K562 (cell line): ENCODE measurements around the gene PEAR1. TPM values are rescaled to one million over a fixed set of nuclear protein-coding genes. Genes with fewer than 3 reads are reported as not detected.

Experiments
- ATAC-seq: fragments of 200-7000 bp; cut with Tn5 transposase; 3 replicates; pipeline ENCODE4 v1.9.1; 2020; ENCODE audit warnings: moderate library complexity
- BruUV-seq: library from RNA; stranded (reverse); fragments of 400-500 nt; replicated peaks from 2 replicates; lab custom pipeline; 2021; lab: Mats Ljungman, UMichigan
- CTCF ChIA-PET: fragments of 300-600 bp; formaldehyde crosslinking; extraction: SDS; loops from one replicate; lab custom pipeline; 2021; ENCODE audit warnings: low intra/inter-chr PET ratio; lab: Yijun Ruan, JAX
- POLR2A ChIA-PET: fragments of 300-600, 350-650 bp; sonication (Branson Sonifier 250); formaldehyde crosslinking; extraction: SDS; loops from one replicate; lab custom pipeline; 2021; ENCODE audit warnings: antibody characterized with exemption, inconsistent platforms; lab: Yijun Ruan, JAX
- DNase-seq, 4 experiments: peaks; one replicate each; pipeline versions ENCODE4 v3.0.0 to v3.0.0-alpha.2; 2011 to 2018; ENCODE audit warnings: low spot score in 3 of 4, mixed read lengths in 3 of 4; ENCODE audit errors: extremely low read depth in 1 of 4
- FAIRE-seq: peaks from 2 replicates; lab custom pipeline; 2011; peaks lifted over from hg19 to GRCh38; lab: Jason Lieb, UNC
- H2AFZ ChIP-seq: 2 replicates; pipeline ENCODE4 v1.6.0; 2011; ENCODE audit warnings: low read depth, low read length, control low read depth, inconsistent platforms
- H3K27ac ChIP-seq: fragments of 200-600 bp; 3 replicates; pipeline ENCODE4 v1.8.0; 2011; ENCODE audit warnings: low read depth, mild to moderate bottlenecking, control low read depth, inconsistent platforms, low read length, moderate library complexity, mixed read lengths; ENCODE audit errors: extremely low read depth
- H3K27me3 ChIP-seq, 2 experiments: fragments of 300-600 bp in 1 of 2; 2 replicates in 1 of 2; 3 replicates in 1 of 2; pipeline versions ENCODE4 v1.6.0 to v1.8.0; 2011; ENCODE audit warnings: inconsistent platforms in 2 of 2, low read length in 2 of 2, mild to moderate bottlenecking in 1 of 2, mixed read lengths in 1 of 2, moderate library complexity in 1 of 2; ENCODE audit not compliant: control insufficient read depth in 2 of 2, insufficient read depth in 2 of 2
- H3K36me3 ChIP-seq: fragments of 300-600 bp; 3 replicates; pipeline ENCODE4 v1.8.0; 2011; ENCODE audit warnings: mild to moderate bottlenecking, low read length, inconsistent platforms; ENCODE audit not compliant: control insufficient read depth, insufficient read depth
- H3K4me1 ChIP-seq, 2 experiments: fragments of 200-600 bp in 1 of 2; replicated peaks in 1 of 2; 2 replicates in 1 of 2; 3 replicates in 1 of 2; pipeline versions ENCODE4 v1.5.1 to v1.8.0; 2011; ENCODE audit warnings: inconsistent platforms in 2 of 2, low read length in 2 of 2, mild to moderate bottlenecking in 1 of 2, mixed read lengths in 1 of 2, moderate library complexity in 1 of 2; ENCODE audit not compliant: control insufficient read depth in 2 of 2, insufficient read depth in 2 of 2
- H3K4me2 ChIP-seq: 2 replicates; pipeline ENCODE4 v1.6.1; 2011; ENCODE audit warnings: low read length, control low read depth, inconsistent platforms, mixed read lengths; ENCODE audit not compliant: insufficient read depth
- H3K4me3 ChIP-seq: fragments of 200-600 bp; sonication (generic), shearing (Covaris generic); 2 replicates; pipeline ENCODE4 v1.5.1; 2016; ENCODE audit warnings: control low read depth, inconsistent platforms
- H3K79me2 ChIP-seq: fragments of 200-600 bp; 3 replicates; pipeline ENCODE4 v1.8.0; 2011; ENCODE audit warnings: low read length, inconsistent platforms; ENCODE audit not compliant: control insufficient read depth, insufficient read depth
- H3K9ac ChIP-seq, 2 experiments: 2 replicates each; pipeline versions ENCODE4 v1.6.0 to v1.6.1; 2011; ENCODE audit warnings: low read depth in 2 of 2, low read length in 2 of 2, control low read depth in 1 of 2, inconsistent platforms in 1 of 2, mild to moderate bottlenecking in 1 of 2, mixed read lengths in 1 of 2; ENCODE audit not compliant: insufficient read depth in 1 of 2
- H3K9me1 ChIP-seq: one replicate; pipeline ENCODE4 v1.6.0; 2011; ENCODE audit warnings: inconsistent platforms, mild to moderate bottlenecking, low read length, moderate library complexity; ENCODE audit not compliant: control insufficient read depth, insufficient read depth
- H3K9me3 ChIP-seq: replicated peaks from 2 replicates; pipeline ENCODE4 v1.5.1; 2011; ENCODE audit warnings: low read depth, low read length, inconsistent platforms; ENCODE audit not compliant: control insufficient read depth, insufficient read depth
- H4K20me1 ChIP-seq: replicated peaks from 2 replicates; pipeline ENCODE4 v1.6.1; 2011; ENCODE audit warnings: low read length, inconsistent platforms, mixed read lengths; ENCODE audit not compliant: control insufficient read depth, insufficient read depth
- BRD4 ChIP-seq: fragments of 200-600 bp; sonication (generic); IDR thresholded peaks from 2 replicates; pipeline ENCODE4 v1.6.1; 2017; ENCODE audit warnings: inconsistent platforms
- CXXC5 ChIP-seq: fragments of 250-450 bp; sonication (Bioruptor Pico); IDR thresholded peaks from 2 replicates; pipeline ENCODE4 v1.8.0; 2022; ENCODE audit warnings: inconsistent platforms, mild to moderate bottlenecking, moderate library complexity
- GABPB2 ChIP-seq: fragments of 250-450 bp; sonication (Bioruptor Pico); conservative IDR thresholded peaks from 2 replicates; pipeline ENCODE4 v1.5.1; 2021; ENCODE audit warnings: mild to moderate bottlenecking
- HNRNPH1 ChIP-seq: fragments of 200-400 bp; formaldehyde crosslinking; optimal IDR thresholded peaks from 2 replicates; pipeline ENCODE3; 2017; ENCODE audit warnings: low read depth, mild to moderate bottlenecking, low read length, moderate library complexity
- HSF4 ChIP-seq: fragments of 250-450 bp; sonication (Bioruptor Pico); IDR thresholded peaks from 2 replicates; pipeline ENCODE4 v2.1.2; 2022; ENCODE audit warnings: mild to moderate bottlenecking, moderate library complexity, borderline replicate concordance
- NFYB ChIP-seq: IDR thresholded peaks from 2 replicates; pipeline ENCODE4 v1.6.1; 2011; ENCODE audit warnings: mild to moderate bottlenecking, moderate library complexity; ENCODE audit not compliant: insufficient read length; ENCODE audit errors: extremely low read depth
- NONO ChIP-seq, 2 experiments: fragments of 200-400 bp in 1 of 2; fragments of 450-650 bp in 1 of 2; formaldehyde crosslinking in 1 of 2; IDR thresholded peaks; 2 replicates each; pipeline ENCODE4 v1.6.1; 2017; ENCODE audit warnings: low read depth in 2 of 2, mild to moderate bottlenecking in 2 of 2, moderate library complexity in 2 of 2, low read length in 1 of 2
- SMAD1 ChIP-seq: fragments of 150-350 bp; IDR thresholded peaks from 2 replicates; pipeline ENCODE4 v1.6.1; 2014; ENCODE audit warnings: low read length, low read depth; ENCODE audit not compliant: partially characterized antibody
- SNRNP70 ChIP-seq: fragments of 200-400 bp; formaldehyde crosslinking; optimal IDR thresholded peaks from 2 replicates; pipeline ENCODE3; 2017; ENCODE audit warnings: low read depth, low read length
- ZFP30 ChIP-seq: fragments of 250-450 bp; sonication (Bioruptor Pico); IDR thresholded peaks from 2 replicates; pipeline ENCODE4 v1.8.0; 2022; ENCODE audit warnings: moderate library complexity, mild to moderate bottlenecking, inconsistent platforms, borderline replicate concordance
- ZNF41 ChIP-seq: fragments of 250-450 bp; sonication (Bioruptor Pico); conservative IDR thresholded peaks from 2 replicates; pipeline ENCODE4 v1.4.0; 2020; ENCODE audit warnings: mild to moderate bottlenecking
- WGBS: fragments of 100-300 bp; shearing (Covaris generic); methylation state at CpG from one replicate; pipeline ENCODE4 v1.1.6; 2016; ENCODE audit warnings: low coverage, mixed read lengths; ENCODE audit not compliant: insufficient coverage; ENCODE audit errors: missing lambda C conversion rate; 5-methylcytosine and 5-hydroxymethylcytosine counted together
- in situ Hi-C: fragments of 300-500 bp; cut with MboI; formaldehyde crosslinking; loops from 4 replicates; pipeline ENCODE4 v1.15.0; 2018; ENCODE audit warnings: inconsistent platforms, mixed read lengths
- intact Hi-C: fragments of 100-400 bp; cut with micrococcal nuclease; formaldehyde crosslinking; loops from 2 replicates; pipeline ENCODE4 v1.14.2; 2022
- polyA plus RNA-seq, 8 experiments: library from polyadenylated mRNA; depleted of rRNA in 4 of 8; stranded (reverse) in 5 of 8; unstranded in 3 of 8; fragments of >200 nt; fragmentation: Nextera tagmentation in 2 of 8; fragmentation: Illumina TruSeq in 1 of 8; extraction: Ambion mirVana in 2 of 8; extraction: Trizol in 1 of 8; gene quantifications; 2 replicates each; pipeline versions ENCODE4 v1.2.1 to v1.2.3, GENCODE V29; 2011 to 2014; ENCODE audit warnings: inconsistent platforms in 1 of 8, missing spikeins in 1 of 8
- total RNA-seq, 7 experiments: library from RNA; depleted of rRNA in 6 of 7; stranded (reverse); fragments of >200 nt in 6 of 7; fragmentation: Illumina TruSeq in 2 of 7; extraction: Trizol in 2 of 7; gene quantifications; 2 replicates each; pipeline versions ENCODE4 v1.2.1 to v1.2.3, GENCODE V29; 2011 to 2021; ENCODE audit warnings: low replicate concordance in 1 of 7
- TF ChIP-seq, protein P1 (sequence below): fragments of 250-450 bp; sonication (Bioruptor Pico); IDR thresholded peaks from 2 replicates; pipeline ENCODE4 v1.4.0; 2020; ENCODE audit warnings: borderline replicate concordance
- TF ChIP-seq, protein P2 (sequence below): fragments of 200-800 bp; sonication (Bioruptor generic); IDR thresholded peaks from 2 replicates; pipeline ENCODE4 v1.6.1; 2017; ENCODE audit warnings: missing genetic modification characterization, missing compliant biosample characterization
- TF ChIP-seq, protein P3 (sequence below): fragments of 250-450 bp; sonication (Bioruptor Pico); IDR thresholded peaks from 2 replicates; pipeline ENCODE4 v1.8.0; 2021; ENCODE audit warnings: moderate library complexity, mild to moderate bottlenecking, inconsistent platforms

Gene PEAR1
- total and polyA plus RNA-seq, 9 of the 15 experiments (the other 6 are each of a cell fraction or from before 2014, with no cell fraction given), result 0.87 to 13.9 (median 6.1) TPM

DNA sequence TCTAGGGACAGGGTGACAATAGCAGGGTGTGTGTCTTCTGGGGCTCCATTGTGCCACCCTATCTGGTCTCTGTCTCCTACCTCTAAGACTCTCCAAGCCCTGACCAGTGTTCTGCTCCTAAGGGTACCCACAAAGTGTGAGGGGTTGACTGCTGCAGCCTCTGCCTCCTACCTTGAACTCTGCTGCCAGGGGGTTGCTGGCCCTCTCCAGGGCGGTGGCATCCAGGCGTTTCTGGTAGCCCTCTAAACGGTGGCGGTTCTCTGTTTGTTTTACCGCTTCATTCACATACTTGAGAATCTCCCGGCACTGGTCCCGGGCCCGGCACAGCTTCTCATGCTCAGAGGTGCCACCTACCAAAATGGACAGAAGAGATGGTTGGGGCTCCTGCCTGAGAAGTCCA is 51.3 kb downstream of the PEAR1 start:
- no peaks in the 10 kb centered on the region; a peak in 2 of 5 replicates for H3K4me1 ChIP-seq
- H3K79me2 ChIP-seq, result no peaks in the 10 kb centered on the region
- no peaks in the 10 kb centered on the region for H3K27me3 ChIP-seq
- no peak for ATAC-seq
- H3K9me1 ChIP-seq, result peaks cover 3% of the 10 kb centered on the region
- no peak overlapping the region for H3K4me3 ChIP-seq
- POLR2A ChIA-PET, result no interaction called here
- intact Hi-C loops, result no loop called here
- in situ Hi-C loops, result no loop called here
- peak overlapping the region in 1 of 2 experiments; percentile 18; a peak in 1 of 4 replicates for H3K9ac ChIP-seq
- CTCF ChIA-PET, result no interaction called here
- H3K9me3 ChIP-seq, result no peaks in the 10 kb centered on the region
- peaks cover 54% of the 10 kb centered on the region; the same call in 2 of the 3 replicates for H3K36me3 ChIP-seq
- H3K4me2 ChIP-seq, result no peak overlapping the region
- BruUV-seq, result no TSS peak
- 95% methylated on average over 8 of the region's 8 CpGs for WGBS
- H4K20me1 ChIP-seq, result no peaks in the 10 kb centered on the region
- TF ChIP-seq BRD4 (no peak), CXXC5 (no peak), HSF4 (CRISPR knock-in tag) (no peak), SNRNP70 (no peak), HNRNPH1 (no peak), ZFP30 (CRISPR knock-in tag) (no peak), SMAD1 (no peak), ZNF41 (CRISPR knock-in tag) (no peak), NONO (IDR thresholded peaks at IDR 0.05; ENCODE audit: low read depth in 2 of 2, low read length in 1 of 2) (no peak), NFYB (no peak), GABPB2 (CRISPR knock-in tag) (no peak)
- TF ChIP-seq, protein P1, sequence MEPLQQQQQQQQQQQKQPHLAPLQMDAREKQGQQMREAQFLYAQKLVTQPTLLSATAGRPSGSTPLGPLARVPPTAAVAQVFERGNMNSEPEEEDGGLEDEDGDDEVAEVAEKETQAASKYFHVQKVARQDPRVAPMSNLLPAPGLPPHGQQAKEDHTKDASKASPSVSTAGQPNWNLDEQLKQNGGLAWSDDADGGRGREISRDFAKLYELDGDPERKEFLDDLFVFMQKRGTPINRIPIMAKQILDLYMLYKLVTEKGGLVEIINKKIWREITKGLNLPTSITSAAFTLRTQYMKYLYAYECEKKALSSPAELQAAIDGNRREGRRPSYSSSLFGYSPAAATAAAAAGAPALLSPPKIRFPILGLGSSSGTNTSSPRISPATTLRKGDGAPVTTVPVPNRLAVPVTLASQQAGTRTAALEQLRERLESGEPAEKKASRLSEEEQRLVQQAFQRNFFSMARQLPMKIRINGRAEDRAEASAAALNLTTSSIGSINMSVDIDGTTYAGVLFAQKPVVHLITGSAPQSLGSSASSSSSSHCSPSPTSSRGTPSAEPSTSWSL, result no peak
- TF ChIP-seq, protein P2, sequence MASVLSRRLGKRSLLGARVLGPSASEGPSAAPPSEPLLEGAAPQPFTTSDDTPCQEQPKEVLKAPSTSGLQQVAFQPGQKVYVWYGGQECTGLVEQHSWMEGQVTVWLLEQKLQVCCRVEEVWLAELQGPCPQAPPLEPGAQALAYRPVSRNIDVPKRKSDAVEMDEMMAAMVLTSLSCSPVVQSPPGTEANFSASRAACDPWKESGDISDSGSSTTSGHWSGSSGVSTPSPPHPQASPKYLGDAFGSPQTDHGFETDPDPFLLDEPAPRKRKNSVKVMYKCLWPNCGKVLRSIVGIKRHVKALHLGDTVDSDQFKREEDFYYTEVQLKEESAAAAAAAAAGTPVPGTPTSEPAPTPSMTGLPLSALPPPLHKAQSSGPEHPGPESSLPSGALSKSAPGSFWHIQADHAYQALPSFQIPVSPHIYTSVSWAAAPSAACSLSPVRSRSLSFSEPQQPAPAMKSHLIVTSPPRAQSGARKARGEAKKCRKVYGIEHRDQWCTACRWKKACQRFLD (CRISPR knock-in tag), result no peak
- TF ChIP-seq, protein P3, sequence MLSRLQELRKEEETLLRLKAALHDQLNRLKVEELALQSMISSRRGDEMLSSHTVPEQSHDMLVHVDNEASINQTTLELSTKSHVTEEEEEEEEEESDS, result no peak
- TF ChIP-seq, all 486 proteins: peak for 0
- DNase-seq, result no peak
- Histone ChIP-seq H3K27ac (no peak overlapping the region), H2AFZ (no peak overlapping the region)
- FAIRE-seq, result no peak
